H1 (cell line): ENCODE results near the gene RABGGTA.

Experiments
- BCL11A ChIP-seq, 2 experiments: IDR thresholded peaks; one replicate each; pipeline ENCODE4 v1.6.1; 2011; ENCODE audit warnings: low read depth in 2 of 2, low read length in 2 of 2, mild to moderate bottlenecking in 2 of 2
- CTCF ChIP-seq, 3 experiments: IDR thresholded peaks; 1 replicate in 2 of 3; 2 replicates in 1 of 3; pipeline versions ENCODE4 v1.5.1 to v1.6.1; 2011; ENCODE audit warnings: low read length in 3 of 3, mild to moderate bottlenecking in 3 of 3, inconsistent platforms in 2 of 3, low read depth in 1 of 3, moderate library complexity in 1 of 3; ENCODE audit not compliant: insufficient read depth in 1 of 3; ENCODE audit errors: control extremely low read depth in 1 of 3
- EP300 ChIP-seq, 2 experiments: IDR thresholded peaks; 1 replicate in 1 of 2; 2 replicates in 1 of 2; pipeline ENCODE4 v1.6.1; 2011 to 2012; ENCODE audit warnings: low read depth in 2 of 2, low read length in 2 of 2, mild to moderate bottlenecking in 2 of 2, borderline replicate concordance in 1 of 2, inconsistent platforms in 1 of 2, moderate library complexity in 1 of 2
- HDAC2 ChIP-seq, 2 experiments: fragments of 300-600 bp in 1 of 2; sonication (generic) in 1 of 2; IDR thresholded peaks; 2 replicates each; pipeline ENCODE4 v1.6.1; 2011 to 2012; ENCODE audit warnings: low read depth in 2 of 2, low read length in 2 of 2, mild to moderate bottlenecking in 2 of 2, moderate library complexity in 2 of 2, borderline replicate concordance in 1 of 2, inconsistent platforms in 1 of 2
- MAX ChIP-seq: IDR thresholded peaks from 2 replicates; pipeline ENCODE4 v1.6.1; 2012; ENCODE audit warnings: inconsistent platforms
- POLR2AphosphoS5 ChIP-seq: IDR thresholded peaks from 2 replicates; pipeline ENCODE4 v1.6.1; 2011; ENCODE audit warnings: low read depth, low read length
- TEAD4 ChIP-seq: IDR thresholded peaks from 2 replicates; pipeline ENCODE4 v1.6.1; 2012; ENCODE audit warnings: low read depth, low read length, inconsistent platforms, mixed read lengths

- no peak for TF ChIP-seq HDAC2 (IDR thresholded peaks at IDR 0.05; ENCODE audit: borderline replicate concordance in 1 of 2, low read depth in 2 of 2, low read length in 2 of 2)
- TF ChIP-seq CTCF (IDR thresholded peaks at IDR 0.05; ENCODE audit: control extremely low read depth in 1 of 3, insufficient read depth in 1 of 3, low read depth in 1 of 3, low read length in 3 of 3), result no peak
- no peak for TF ChIP-seq EP300 (IDR thresholded peaks at IDR 0.05; ENCODE audit: borderline replicate concordance in 1 of 2, low read depth in 2 of 2, low read length in 2 of 2)
- TF ChIP-seq POLR2AphosphoS5, result no peak
- TF ChIP-seq MAX, result no peak
- TF ChIP-seq TEAD4, result no peak
- no peak for TF ChIP-seq BCL11A (IDR thresholded peaks at IDR 0.05; ENCODE audit: low read depth in 2 of 2, low read length in 2 of 2)
Observed at GRCh38 chr14:24289649-24290280, 18.4 kb upstream of the RABGGTA start.
